H9 (cell line): Measurements from ENCODE around the gene C3. TPM values are rescaled to one million over a fixed set of nuclear protein-coding genes. Genes with fewer than 3 reads are reported as not detected.

Experiments used
- DNase-seq: peaks from one replicate; pipeline ENCODE4 v3.0.0-alpha.2; 2017
- H2AFZ ChIP-seq: one replicate; pipeline ENCODE4 v1.6.1; 2013; ENCODE audit warnings: mild to moderate bottlenecking, low read length, control low read depth, moderate library complexity
- H2AK5ac ChIP-seq: 2 replicates; pipeline ENCODE4 v1.6.1; 2013; ENCODE audit warnings: low read length, control low read depth, mixed read lengths; ENCODE audit not compliant: insufficient read length
- H2BK120ac ChIP-seq: one replicate; pipeline ENCODE4 v1.6.1; 2013; ENCODE audit warnings: low read depth, mild to moderate bottlenecking, low read length, control low read depth, inconsistent platforms; ENCODE audit not compliant: poor library complexity, severe bottlenecking
- H2BK12ac ChIP-seq: 2 replicates; pipeline ENCODE4 v1.6.1; 2013; ENCODE audit warnings: low read length, control low read depth, mixed read lengths, low read depth; ENCODE audit not compliant: insufficient read length
- H2BK15ac ChIP-seq: 2 replicates; pipeline ENCODE4 v1.6.1; 2013; ENCODE audit warnings: low read depth, low read length, control low read depth
- H2BK20ac ChIP-seq: one replicate; pipeline ENCODE4 v1.6.1; 2013; ENCODE audit warnings: low read depth, mild to moderate bottlenecking, low read length, control low read depth, inconsistent platforms; ENCODE audit not compliant: poor library complexity, severe bottlenecking
- H2BK5ac ChIP-seq: 2 replicates; pipeline ENCODE4 v1.6.1; 2013; ENCODE audit warnings: low read length, control low read depth, mixed read lengths; ENCODE audit not compliant: insufficient read length
- H3K14ac ChIP-seq: 2 replicates; pipeline ENCODE4 v1.6.1; 2013; ENCODE audit warnings: low read length, control low read depth; ENCODE audit not compliant: insufficient read depth
- H3K18ac ChIP-seq: 2 replicates; pipeline ENCODE4 v1.6.1; 2013; ENCODE audit warnings: low read depth, mild to moderate bottlenecking, mixed read lengths, low read length, control low read depth; ENCODE audit not compliant: insufficient read length
- H3K23ac ChIP-seq: 2 replicates; pipeline ENCODE4 v1.6.1; 2013; ENCODE audit warnings: low read length, control low read depth, mixed read lengths, low read depth; ENCODE audit not compliant: insufficient read length
- H3K23me2 ChIP-seq: 2 replicates; pipeline ENCODE4 v1.6.1; 2013; ENCODE audit warnings: low read depth, mild to moderate bottlenecking, mixed read lengths, low read length, control low read depth; ENCODE audit not compliant: insufficient read length, poor library complexity, severe bottlenecking
- H3K27ac ChIP-seq: 2 replicates; pipeline ENCODE4 v1.5.1; 2013; ENCODE audit warnings: low read length, control low read depth, mixed read lengths, low read depth; ENCODE audit not compliant: insufficient read length
- H3K27me3 ChIP-seq: 2 replicates; pipeline ENCODE4 v1.6.1; 2013; ENCODE audit warnings: low read length, control low read depth, inconsistent platforms; ENCODE audit not compliant: insufficient read depth
- H3K4ac ChIP-seq: 2 replicates; pipeline ENCODE4 v1.6.1; 2013; ENCODE audit warnings: low read depth, mild to moderate bottlenecking, control low read depth, inconsistent platforms, low read length, moderate library complexity
- H3K4me1 ChIP-seq: 2 replicates; pipeline ENCODE4 v1.6.1; 2013; ENCODE audit warnings: low read length, control low read depth, inconsistent platforms; ENCODE audit not compliant: insufficient read depth
- H3K4me2 ChIP-seq: 2 replicates; pipeline ENCODE4 v1.6.1; 2013; ENCODE audit warnings: low read length, control low read depth, mixed read lengths; ENCODE audit not compliant: insufficient read length, insufficient read depth
- H3K56ac ChIP-seq: 2 replicates; pipeline ENCODE4 v1.6.1; 2013; ENCODE audit warnings: low read depth, mild to moderate bottlenecking, mixed read lengths, low read length, control low read depth; ENCODE audit not compliant: insufficient read length
- H3K79me1 ChIP-seq: 2 replicates; pipeline ENCODE4 v1.6.1; 2013; ENCODE audit warnings: low read depth, mild to moderate bottlenecking, moderate library complexity, low read length, control low read depth, inconsistent platforms; ENCODE audit not compliant: insufficient read depth, poor library complexity, severe bottlenecking
- H3K79me2 ChIP-seq: 2 replicates; pipeline ENCODE4 v1.6.1; 2013; ENCODE audit warnings: low read length, control low read depth, inconsistent platforms; ENCODE audit not compliant: insufficient read depth
- H3K9ac ChIP-seq: 2 replicates; pipeline ENCODE4 v1.6.1; 2013; ENCODE audit warnings: low read length, control low read depth, mixed read lengths; ENCODE audit not compliant: insufficient read length; ENCODE audit errors: extremely low read depth
- H3K9me3 ChIP-seq: one replicate; pipeline ENCODE4 v1.6.1; 2013; ENCODE audit warnings: low read depth, low read length, inconsistent platforms; ENCODE audit not compliant: control insufficient read depth
- H3T11ph ChIP-seq: one replicate; pipeline ENCODE4 v1.6.1; 2013; ENCODE audit warnings: mild to moderate bottlenecking, low read length, control low read depth, inconsistent platforms
- H4K20me1 ChIP-seq: one replicate; pipeline ENCODE4 v1.6.1; 2013; ENCODE audit not compliant: control insufficient read depth, insufficient read length, insufficient read depth
- H4K5ac ChIP-seq: 2 replicates; pipeline ENCODE4 v1.6.1; 2013; ENCODE audit warnings: low read depth, mild to moderate bottlenecking, mixed read lengths, low read length, control low read depth; ENCODE audit not compliant: insufficient read length
- H4K8ac ChIP-seq: replicated peaks from 2 replicates; pipeline ENCODE4 v1.6.1; 2013; ENCODE audit warnings: low read length, control low read depth, mixed read lengths, low read depth; ENCODE audit not compliant: insufficient read length
- H4K91ac ChIP-seq: 2 replicates; pipeline ENCODE4 v1.6.1; 2013; ENCODE audit warnings: low read depth, mild to moderate bottlenecking, moderate library complexity, mixed read lengths, low read length, control low read depth; ENCODE audit not compliant: insufficient read length
- H3K27ac Mint-ChIP-seq, 3 experiments: 2 replicates in 2 of 3; 3 replicates in 1 of 3; pipeline ENCODE4 v1.8.0; 2020 to 2021; ENCODE audit warnings: mixed read lengths in 3 of 3, mild to moderate bottlenecking in 1 of 3, moderate library complexity in 1 of 3
- H3K27me3 Mint-ChIP-seq: 2 replicates; pipeline ENCODE4 v1.8.0; 2021; ENCODE audit warnings: low read depth, mild to moderate bottlenecking, moderate library complexity, mixed read lengths
- H3K36me3 Mint-ChIP-seq, 3 experiments: 2 replicates in 2 of 3; 3 replicates in 1 of 3; pipeline ENCODE4 v1.8.0; 2020 to 2021; ENCODE audit warnings: low read depth in 3 of 3, mixed read lengths in 3 of 3; ENCODE audit not compliant: insufficient read depth in 1 of 3
- H3K4me1 Mint-ChIP-seq, 2 experiments: 2 replicates each; pipeline ENCODE4 v1.8.0; 2020; ENCODE audit warnings: mixed read lengths in 2 of 2
- H3K4me3 Mint-ChIP-seq, 2 experiments: 2 replicates in 1 of 2; 3 replicates in 1 of 2; pipeline ENCODE4 v1.8.0; 2020 to 2021; ENCODE audit warnings: mild to moderate bottlenecking in 2 of 2, mixed read lengths in 2 of 2, moderate library complexity in 1 of 2
- H3K9me3 Mint-ChIP-seq, 2 experiments: 2 replicates in 1 of 2; 3 replicates in 1 of 2; pipeline ENCODE4 v1.8.0; 2020; ENCODE audit warnings: mild to moderate bottlenecking in 2 of 2, mixed read lengths in 2 of 2, moderate library complexity in 1 of 2
- WGBS: extraction: QIAGEN DNeasy Blood & Tissue Kit; methylation state at CpG from one replicate; pipeline ENCODE4 v1.1.7; 2013; ENCODE audit warnings: missing lambda C conversion rate, low lambda C conversion rate, mixed read lengths; ENCODE audit not compliant: insufficient read length; ENCODE audit errors: extremely low coverage; 5-methylcytosine and 5-hydroxymethylcytosine counted together
- total RNA-seq: library from RNA; stranded (reverse); gene quantifications from 2 replicates; pipeline ENCODE4 v1.2.1, GENCODE V29; 2021
- TF ChIP-seq, protein P1 (sequence below): fragments of 200-600 bp; sonication (generic); conservative IDR thresholded peaks from 3 replicates; pipeline ENCODE4 v1.8.0; 2021; ENCODE audit warnings: antibody characterized with exemption, mild to moderate bottlenecking

The C3 gene
- total RNA-seq, 1 experiment from 2014 or later = 5.9 TPM

- no peaks in the 10 kb centered on the region for H3K79me1 ChIP-seq
- Mint-ChIP-seq H3K27me3 (no peaks in the 10 kb centered on the region; the same call in 1 of the 2 replicates), H3K4me3 (no peak overlapping the region; a peak in 1 of 5 replicates), H3K27ac (no peak overlapping the region), H3K9me3 (peaks cover 0 to under 1% of the 10 kb centered on the region in 2 experiments; a peak in 1 of 5 replicates), H3K4me1 (peaks cover 14 to 25% of the 10 kb centered on the region in 2 experiments), H3K36me3 (peaks cover 5 to 16% (median 12%) of the 10 kb centered on the region in 3 experiments; a peak in 6 of 7 replicates)
- no peaks in the 10 kb centered on the region; the same call in 1 of the 2 replicates for H3K4me1 ChIP-seq
- H3K79me2 ChIP-seq = no peaks in the 10 kb centered on the region
- H2BK20ac ChIP-seq = no peak overlapping the region
- no CpG with 5 or more reads among the region's 30 CpGs for WGBS
- TF ChIP-seq, protein P1, sequence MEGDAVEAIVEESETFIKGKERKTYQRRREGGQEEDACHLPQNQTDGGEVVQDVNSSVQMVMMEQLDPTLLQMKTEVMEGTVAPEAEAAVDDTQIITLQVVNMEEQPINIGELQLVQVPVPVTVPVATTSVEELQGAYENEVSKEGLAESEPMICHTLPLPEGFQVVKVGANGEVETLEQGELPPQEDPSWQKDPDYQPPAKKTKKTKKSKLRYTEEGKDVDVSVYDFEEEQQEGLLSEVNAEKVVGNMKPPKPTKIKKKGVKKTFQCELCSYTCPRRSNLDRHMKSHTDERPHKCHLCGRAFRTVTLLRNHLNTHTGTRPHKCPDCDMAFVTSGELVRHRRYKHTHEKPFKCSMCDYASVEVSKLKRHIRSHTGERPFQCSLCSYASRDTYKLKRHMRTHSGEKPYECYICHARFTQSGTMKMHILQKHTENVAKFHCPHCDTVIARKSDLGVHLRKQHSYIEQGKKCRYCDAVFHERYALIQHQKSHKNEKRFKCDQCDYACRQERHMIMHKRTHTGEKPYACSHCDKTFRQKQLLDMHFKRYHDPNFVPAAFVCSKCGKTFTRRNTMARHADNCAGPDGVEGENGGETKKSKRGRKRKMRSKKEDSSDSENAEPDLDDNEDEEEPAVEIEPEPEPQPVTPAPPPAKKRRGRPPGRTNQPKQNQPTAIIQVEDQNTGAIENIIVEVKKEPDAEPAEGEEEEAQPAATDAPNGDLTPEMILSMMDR = no peak
- no peak overlapping the region for H2BK12ac ChIP-seq
- H3K4me2 ChIP-seq = no peak overlapping the region
- no peak overlapping the region for H3K4ac ChIP-seq
- no peak overlapping the region for H3K9ac ChIP-seq
- H4K91ac ChIP-seq = no peak overlapping the region
- H3K23ac ChIP-seq = no peak overlapping the region
- no peak overlapping the region for H3K27ac ChIP-seq
- no peak overlapping the region for H4K8ac ChIP-seq
- no peak overlapping the region for H3K56ac ChIP-seq
- H3K23me2 ChIP-seq = peaks cover 6% of the 10 kb centered on the region
- H2AK5ac ChIP-seq = no peak overlapping the region
- H2BK5ac ChIP-seq = no peak overlapping the region
- H3K18ac ChIP-seq = no peak overlapping the region
- no peak overlapping the region for H2BK120ac ChIP-seq
- no peaks in the 10 kb centered on the region for H3K27me3 ChIP-seq
- H2AFZ ChIP-seq = no peak overlapping the region
- H4K20me1 ChIP-seq = peaks cover 2% of the 10 kb centered on the region
- H3K9me3 ChIP-seq = no peaks in the 10 kb centered on the region
- no peak overlapping the region for H4K5ac ChIP-seq
- H3T11ph ChIP-seq = no peak overlapping the region
- no peak overlapping the region; the same call in 1 of the 2 replicates for H2BK15ac ChIP-seq
- DNase-seq = peak; percentile 32
- no peak overlapping the region for H3K14ac ChIP-seq
These were observed 10.7 kb upstream of the C3 start for GRCh38 chr19:6730941-6731670.
